ENCODE data around the gene CRISP2. TPM values are rescaled to one million over a fixed set of nuclear protein-coding genes. Genes with fewer than 3 reads are reported as not detected.

Gene CRISP2
- total RNA-seq, 4 donors from 2014 or later, result not detected

- intact Hi-C loops (cut with DNase I; ENCODE audit: low total_unique reads), result no loop called here
- H3K36me3 ChIP-seq, result no peaks in the 10 kb centered on the region
- H3K9me3 ChIP-seq, result peaks cover 0 to 3% of the 10 kb centered on the region in 2 donors
- H3K27ac ChIP-seq, result no peak overlapping the region
- no peak for DNase-seq
- no peaks in the 10 kb centered on the region for H3K4me1 ChIP-seq
- no peak overlapping the region for H3K4me3 ChIP-seq
- H3K27me3 ChIP-seq, result no peaks in the 10 kb centered on the region
- TF ChIP-seq CTCF (IDR thresholded peaks at IDR 0.05) (no peak), POLR2A (IDR thresholded peaks at IDR 0.05) (no peak)
Measured at GRCh38 chr6:49698478-49698877, 14.9 kb downstream of the CRISP2 start.

- Histone ChIP-seq H3K4me3 (no peak overlapping the region), H3K9me3 (no peaks in the 10 kb centered on the region), H3K27me3 (no peaks in the 10 kb centered on the region), H3K4me1 (no peaks in the 10 kb centered on the region), H3K27ac (no peak overlapping the region), H3K36me3 (no peaks in the 10 kb centered on the region)
- no peak for DNase-seq
- no peak for TF ChIP-seq CTCF (IDR thresholded peaks at IDR 0.05)
- TF ChIP-seq POLR2A (IDR thresholded peaks at IDR 0.05), result no peak
- intact Hi-C loops (cut with DNase I; ENCODE audit: low total_unique reads), result no loop called here
Measured at GRCh38 chr6:49693512-49693911, 19.8 kb downstream of the CRISP2 start.

- DNase-seq, result no peak
- Histone ChIP-seq H3K27me3 (no peaks in the 10 kb centered on the region), H3K27ac (no peak overlapping the region), H3K9me3 (no peaks in the 10 kb centered on the region), H3K4me3 (no peak overlapping the region), H3K4me1 (no peaks in the 10 kb centered on the region), H3K36me3 (no peaks in the 10 kb centered on the region)
- TF ChIP-seq CTCF (IDR thresholded peaks at IDR 0.05), result no peak
- TF ChIP-seq POLR2A (IDR thresholded peaks at IDR 0.05), result no peak
- intact Hi-C loops (cut with DNase I; ENCODE audit: low total_unique reads), result no loop called here
Measured at GRCh38 chr6:49692534-49692933, 20.8 kb downstream of the CRISP2 start.

GRCh38 chr6:49676671-49677281, 36.6 kb downstream of the CRISP2 start:
- intact Hi-C loops (cut with DNase I; ENCODE audit: low total_unique reads), result no loop called here
- H3K4me3 ChIP-seq, result no peak overlapping the region
- H3K36me3 ChIP-seq, result no peaks in the 10 kb centered on the region
- TF ChIP-seq CTCF (IDR thresholded peaks at IDR 0.05), result no peak
- TF ChIP-seq POLR2A (IDR thresholded peaks at IDR 0.05), result no peak
- H3K4me1 ChIP-seq, result no peaks in the 10 kb centered on the region
- no peaks in the 10 kb centered on the region for H3K27me3 ChIP-seq
- DNase-seq, result no peak
- H3K9me3 ChIP-seq, result peaks cover 0 to 2% of the 10 kb centered on the region in 2 donors
- H3K27ac ChIP-seq, result no peak overlapping the region

GRCh38 chr6:49675816-49676215, 37.5 kb downstream of the CRISP2 start:
- intact Hi-C loops (cut with DNase I; ENCODE audit: low total_unique reads), result no loop called here
- no peak overlapping the region for H3K27ac ChIP-seq
- TF ChIP-seq CTCF (IDR thresholded peaks at IDR 0.05), result no peak
- no peak for TF ChIP-seq POLR2A (IDR thresholded peaks at IDR 0.05)

More at GRCh38 chr6:49675816-49676215, 37.5 kb downstream of the CRISP2 start:
- Histone ChIP-seq H3K4me3 (no peak overlapping the region), H3K4me1 (no peaks in the 10 kb centered on the region), H3K9me3 (peaks cover 0 to 2% of the 10 kb centered on the region in 2 donors), H3K36me3 (no peaks in the 10 kb centered on the region), H3K27me3 (no peaks in the 10 kb centered on the region)
- no peak for DNase-seq
